ENCODE data around the gene DOC2A.

- TF ChIP-seq POU5F1 (IDR thresholded peaks at IDR 0.05; ENCODE audit: borderline replicate concordance, low read depth, low read length, partially characterized antibody) (no peak), ZNF12 (CRISPR knock-in tag; IDR thresholded peaks at IDR 0.05) (no peak), ZNF253 (CRISPR knock-in tag; conservative IDR thresholded peaks at IDR 0.05) (no peak), UBTF (IDR thresholded peaks at IDR 0.05; ENCODE audit: borderline replicate concordance in 1 of 2, low read depth in 2 of 2, low read length in 2 of 2) (no peak), POLR2AphosphoS2 (IDR thresholded peaks at IDR 0.05; ENCODE audit: low read length) (no peak)
- TF ChIP-seq, protein P1, sequence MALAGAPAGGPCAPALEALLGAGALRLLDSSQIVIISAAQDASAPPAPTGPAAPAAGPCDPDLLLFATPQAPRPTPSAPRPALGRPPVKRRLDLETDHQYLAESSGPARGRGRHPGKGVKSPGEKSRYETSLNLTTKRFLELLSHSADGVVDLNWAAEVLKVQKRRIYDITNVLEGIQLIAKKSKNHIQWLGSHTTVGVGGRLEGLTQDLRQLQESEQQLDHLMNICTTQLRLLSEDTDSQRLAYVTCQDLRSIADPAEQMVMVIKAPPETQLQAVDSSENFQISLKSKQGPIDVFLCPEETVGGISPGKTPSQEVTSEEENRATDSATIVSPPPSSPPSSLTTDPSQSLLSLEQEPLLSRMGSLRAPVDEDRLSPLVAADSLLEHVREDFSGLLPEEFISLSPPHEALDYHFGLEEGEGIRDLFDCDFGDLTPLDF (CRISPR knock-in tag; IDR thresholded peaks at IDR 0.05), result no peak
- TF ChIP-seq, protein P2, sequence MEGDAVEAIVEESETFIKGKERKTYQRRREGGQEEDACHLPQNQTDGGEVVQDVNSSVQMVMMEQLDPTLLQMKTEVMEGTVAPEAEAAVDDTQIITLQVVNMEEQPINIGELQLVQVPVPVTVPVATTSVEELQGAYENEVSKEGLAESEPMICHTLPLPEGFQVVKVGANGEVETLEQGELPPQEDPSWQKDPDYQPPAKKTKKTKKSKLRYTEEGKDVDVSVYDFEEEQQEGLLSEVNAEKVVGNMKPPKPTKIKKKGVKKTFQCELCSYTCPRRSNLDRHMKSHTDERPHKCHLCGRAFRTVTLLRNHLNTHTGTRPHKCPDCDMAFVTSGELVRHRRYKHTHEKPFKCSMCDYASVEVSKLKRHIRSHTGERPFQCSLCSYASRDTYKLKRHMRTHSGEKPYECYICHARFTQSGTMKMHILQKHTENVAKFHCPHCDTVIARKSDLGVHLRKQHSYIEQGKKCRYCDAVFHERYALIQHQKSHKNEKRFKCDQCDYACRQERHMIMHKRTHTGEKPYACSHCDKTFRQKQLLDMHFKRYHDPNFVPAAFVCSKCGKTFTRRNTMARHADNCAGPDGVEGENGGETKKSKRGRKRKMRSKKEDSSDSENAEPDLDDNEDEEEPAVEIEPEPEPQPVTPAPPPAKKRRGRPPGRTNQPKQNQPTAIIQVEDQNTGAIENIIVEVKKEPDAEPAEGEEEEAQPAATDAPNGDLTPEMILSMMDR (IDR thresholded peaks at IDR 0.05 in 2 of 3, conservative IDR thresholded peaks at IDR 0.05 in 1 of 3; ENCODE audit: insufficient read depth in 2 of 3, low read depth in 1 of 3, low read length in 3 of 3), result peak; percentile 16 to 39 (median 33); a peak in 4 of 6 replicates
- TF ChIP-seq, protein P3, sequence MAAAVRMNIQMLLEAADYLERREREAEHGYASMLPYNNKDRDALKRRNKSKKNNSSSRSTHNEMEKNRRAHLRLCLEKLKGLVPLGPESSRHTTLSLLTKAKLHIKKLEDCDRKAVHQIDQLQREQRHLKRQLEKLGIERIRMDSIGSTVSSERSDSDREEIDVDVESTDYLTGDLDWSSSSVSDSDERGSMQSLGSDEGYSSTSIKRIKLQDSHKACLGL (CRISPR knock-in tag; IDR thresholded peaks at IDR 0.05; ENCODE audit: borderline replicate concordance, poor library complexity, severe bottlenecking), result no peak
These were observed 49.1 kb downstream of the DOC2A start, which contains the start of gene TMEM219 for GRCh38 chr16:29961479-29962343.
